Myocyte (in vitro differentiated cells): ENCODE data around the gene NUMBL. TPM values are rescaled to one million over a fixed set of nuclear protein-coding genes. Genes with fewer than 3 reads are reported as not detected.

Experiments
- total RNA-seq: library from RNA; depleted of rRNA; stranded (reverse); fragments of >200 nt; gene quantifications from 2 replicates; pipeline ENCODE4 v1.2.3, GENCODE V29; 2014

Gene NUMBL
- total RNA-seq, 1 donor from 2014 or later, result 75.4 TPM

Other genes with a start within 250 kb of the NUMBL start
- 28.1 and 35.2 TPM in 2 replicates for gene SERTAD3, start 246.3 kb downstream of the NUMBL start, total RNA-seq
- gene BLVRB, start 224.9 kb downstream of the NUMBL start, total RNA-seq, result 75.8 and 76.3 TPM in 2 replicates
- 0.31 and 1.3 TPM in 2 replicates for gene SPTBN4, start 223.7 kb downstream of the NUMBL start, total RNA-seq
- 27.8 and 32.2 TPM in 2 replicates for gene SHKBP1, start 113.8 kb downstream of the NUMBL start, total RNA-seq
- 3.7 and 11.0 TPM in 2 replicates for gene LTBP4, start 89.3 kb downstream of the NUMBL start, total RNA-seq
- 72.4 and 109 TPM in 2 replicates for gene COQ8B, start 26.2 kb upstream of the NUMBL start, total RNA-seq
- gene ITPKC, start 26.5 kb upstream of the NUMBL start, total RNA-seq, result 14.1 and 15.6 TPM in 2 replicates
- 2.2 and 3.6 TPM in 2 replicates for gene ACTMAP, start 59.8 kb upstream of the NUMBL start, total RNA-seq
- 37.3 and 52.8 TPM in 2 replicates for gene SNRPA, start 60.6 kb upstream of the NUMBL start, total RNA-seq
- not detected in 2 replicates for gene MIA, start 84.9 kb upstream of the NUMBL start, total RNA-seq
- gene RAB4B, start 87.6 kb upstream of the NUMBL start, total RNA-seq, result 19.6 and 21.4 TPM in 2 replicates
- gene EGLN2, start 108.5 kb upstream of the NUMBL start, total RNA-seq, result 59.3 and 65.8 TPM in 2 replicates
- not detected in 2 replicates for gene CYP2A6, start 159.8 kb upstream of the NUMBL start, total RNA-seq
- not detected in 2 replicates for gene CYP2A7, start 191.6 kb upstream of the NUMBL start, total RNA-seq